Measurements from ENCODE around the gene ZDHHC3.

Gene ZDHHC3

GRCh38 chr3:44929782-44930181 lies 46.2 kb downstream of the ZDHHC3 start:
- Histone ChIP-seq H3K4me1 (ENCODE audit: control insufficient read depth, insufficient read depth, low read length) (no peaks in the 10 kb centered on the region), H3K27ac (ENCODE audit: low read length) (no peak overlapping the region), H3K9ac (ENCODE audit: low read length in 2 of 2) (no peak overlapping the region), H3K36me3 (ENCODE audit: control insufficient read depth in 2 of 2, insufficient read depth in 2 of 2, low read length in 2 of 2) (peaks cover 25 to 43% of the 10 kb centered on the region in 2 donors), H3K4me3 (ENCODE audit: low read length in 2 of 2) (no peak overlapping the region), H3K27me3 (ENCODE audit: control insufficient read depth in 1 of 2, insufficient read depth in 2 of 2, low read length in 2 of 2) (no peaks in the 10 kb centered on the region), H3K9me3 (ENCODE audit: control insufficient read depth in 2 of 2, low read length in 2 of 2) (no peaks in the 10 kb centered on the region)

GRCh38 chr3:44927371-44927770 lies 48.6 kb downstream of the ZDHHC3 start:
- H3K9me3 ChIP-seq (ENCODE audit: control insufficient read depth in 2 of 2, low read length in 2 of 2): no peaks in the 10 kb centered on the region
- no peak overlapping the region for H3K9ac ChIP-seq (ENCODE audit: low read length in 2 of 2)
- no peaks in the 10 kb centered on the region for H3K4me1 ChIP-seq (ENCODE audit: control insufficient read depth, insufficient read depth, low read length)
- H3K36me3 ChIP-seq (ENCODE audit: control insufficient read depth in 2 of 2, insufficient read depth in 2 of 2, low read length in 2 of 2): peaks cover 16 to 37% of the 10 kb centered on the region in 2 donors
- H3K27me3 ChIP-seq (ENCODE audit: control insufficient read depth in 1 of 2, insufficient read depth in 2 of 2, low read length in 2 of 2): no peaks in the 10 kb centered on the region
- H3K4me3 ChIP-seq (ENCODE audit: low read length in 2 of 2): no peak overlapping the region
- no peak overlapping the region for H3K27ac ChIP-seq (ENCODE audit: low read length)

DNA sequence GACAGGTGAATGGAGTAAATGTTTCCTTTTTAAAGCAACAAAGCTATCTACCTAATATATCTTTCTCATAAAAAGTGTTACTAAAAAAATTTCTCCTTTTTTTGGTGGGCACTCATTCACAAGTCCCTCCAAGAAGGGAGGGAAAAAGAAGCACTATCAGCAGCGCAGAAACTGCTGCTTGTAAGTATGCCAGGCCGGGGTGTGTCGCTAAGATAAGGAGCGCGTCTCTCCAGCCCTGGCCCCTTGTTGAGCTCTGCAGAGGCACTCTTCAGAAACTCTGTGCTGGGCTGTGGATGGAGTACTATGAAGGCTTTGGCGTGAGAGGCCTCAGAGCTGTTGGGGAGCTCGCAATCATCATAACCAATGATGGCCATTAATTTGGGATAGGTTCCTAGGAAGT lies 49.1 kb downstream of the ZDHHC3 start:
- Histone ChIP-seq H3K4me3 (ENCODE audit: low read length in 2 of 2) (no peak overlapping the region), H3K27me3 (ENCODE audit: control insufficient read depth in 1 of 2, insufficient read depth in 2 of 2, low read length in 2 of 2) (no peaks in the 10 kb centered on the region), H3K36me3 (ENCODE audit: control insufficient read depth in 2 of 2, insufficient read depth in 2 of 2, low read length in 2 of 2) (peaks cover 20 to 38% of the 10 kb centered on the region in 2 donors), H3K9ac (ENCODE audit: low read length in 2 of 2) (no peak overlapping the region), H3K4me1 (ENCODE audit: control insufficient read depth, insufficient read depth, low read length) (no peaks in the 10 kb centered on the region), H3K9me3 (ENCODE audit: control insufficient read depth in 2 of 2, low read length in 2 of 2) (no peaks in the 10 kb centered on the region), H3K27ac (ENCODE audit: low read length) (no peak overlapping the region)

GRCh38 chr3:44926172-44926571 lies 49.8 kb downstream of the ZDHHC3 start:
- no peak overlapping the region for H3K4me3 ChIP-seq (ENCODE audit: low read length in 2 of 2)

GRCh38 chr3:44924457-44925084 lies 51.4 kb downstream of the ZDHHC3 start:
- Histone ChIP-seq H3K9ac (ENCODE audit: low read length in 2 of 2) (no peak overlapping the region), H3K27ac (ENCODE audit: low read length) (no peak overlapping the region), H3K36me3 (ENCODE audit: control insufficient read depth in 2 of 2, insufficient read depth in 2 of 2, low read length in 2 of 2) (peaks cover 23 to 29% of the 10 kb centered on the region in 2 donors), H3K9me3 (ENCODE audit: control insufficient read depth in 2 of 2, low read length in 2 of 2) (no peaks in the 10 kb centered on the region), H3K4me3 (ENCODE audit: low read length in 2 of 2) (no peak overlapping the region), H3K4me1 (ENCODE audit: control insufficient read depth, insufficient read depth, low read length) (no peaks in the 10 kb centered on the region), H3K27me3 (ENCODE audit: control insufficient read depth in 1 of 2, insufficient read depth in 2 of 2, low read length in 2 of 2) (no peaks in the 10 kb centered on the region)

More at GRCh38 chr3:44926172-44926571, 49.8 kb downstream of the ZDHHC3 start:
- Histone ChIP-seq H3K27ac (ENCODE audit: low read length) (no peak overlapping the region), H3K27me3 (ENCODE audit: control insufficient read depth in 1 of 2, insufficient read depth in 2 of 2, low read length in 2 of 2) (no peaks in the 10 kb centered on the region), H3K9me3 (ENCODE audit: control insufficient read depth in 2 of 2, low read length in 2 of 2) (no peaks in the 10 kb centered on the region), H3K36me3 (ENCODE audit: control insufficient read depth in 2 of 2, insufficient read depth in 2 of 2, low read length in 2 of 2) (peaks cover 24 to 36% of the 10 kb centered on the region in 2 donors), H3K4me1 (ENCODE audit: control insufficient read depth, insufficient read depth, low read length) (no peaks in the 10 kb centered on the region), H3K9ac (ENCODE audit: low read length in 2 of 2) (no peak overlapping the region)

GRCh38 chr3:44923632-44924456 lies 52.1 kb downstream of the ZDHHC3 start:
- Histone ChIP-seq H3K9me3 (ENCODE audit: control insufficient read depth in 2 of 2, low read length in 2 of 2) (no peaks in the 10 kb centered on the region), H3K4me3 (ENCODE audit: low read length in 2 of 2) (no peak overlapping the region), H3K4me1 (ENCODE audit: control insufficient read depth, insufficient read depth, low read length) (no peaks in the 10 kb centered on the region), H3K36me3 (ENCODE audit: control insufficient read depth in 2 of 2, insufficient read depth in 2 of 2, low read length in 2 of 2) (peaks cover 17 to 29% of the 10 kb centered on the region in 2 donors), H3K27ac (ENCODE audit: low read length) (no peak overlapping the region), H3K9ac (ENCODE audit: low read length in 2 of 2) (no peak overlapping the region), H3K27me3 (ENCODE audit: control insufficient read depth in 1 of 2, insufficient read depth in 2 of 2, low read length in 2 of 2) (no peaks in the 10 kb centered on the region)

DNA sequence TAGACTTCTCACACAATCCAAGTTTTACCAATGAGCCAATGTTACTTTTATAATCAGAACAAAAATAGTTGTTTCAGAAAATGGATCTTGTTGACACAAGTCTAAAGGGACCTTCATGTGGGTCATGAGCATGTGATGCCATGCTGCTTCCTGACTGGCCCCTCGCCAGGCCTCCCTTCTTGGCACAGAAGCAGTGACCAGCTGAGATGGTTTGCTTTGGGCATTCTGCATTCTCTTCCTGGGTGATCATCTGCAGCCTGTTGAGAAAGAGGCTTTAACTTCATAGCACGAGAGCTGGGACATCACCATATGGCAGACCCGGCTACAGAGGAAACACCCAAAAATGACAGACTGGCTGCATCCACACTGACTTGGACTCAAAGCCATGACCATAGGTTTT lies 55.9 kb downstream of the ZDHHC3 start:
- Histone ChIP-seq H3K27ac (ENCODE audit: low read length) (no peak overlapping the region), H3K27me3 (ENCODE audit: control insufficient read depth in 1 of 2, insufficient read depth in 2 of 2, low read length in 2 of 2) (no peaks in the 10 kb centered on the region), H3K4me1 (ENCODE audit: control insufficient read depth, insufficient read depth, low read length) (no peaks in the 10 kb centered on the region), H3K36me3 (ENCODE audit: control insufficient read depth in 2 of 2, insufficient read depth in 2 of 2, low read length in 2 of 2) (peaks cover 14 to 18% of the 10 kb centered on the region in 2 donors), H3K9me3 (ENCODE audit: control insufficient read depth in 2 of 2, low read length in 2 of 2) (no peaks in the 10 kb centered on the region), H3K9ac (ENCODE audit: low read length in 2 of 2) (no peak overlapping the region), H3K4me3 (ENCODE audit: low read length in 2 of 2) (no peak overlapping the region)

GRCh38 chr3:44918581-44918980 lies 57.4 kb downstream of the ZDHHC3 start:
- Histone ChIP-seq H3K27ac (ENCODE audit: low read length) (no peak overlapping the region), H3K27me3 (ENCODE audit: control insufficient read depth in 1 of 2, insufficient read depth in 2 of 2, low read length in 2 of 2) (no peaks in the 10 kb centered on the region), H3K9me3 (ENCODE audit: control insufficient read depth in 2 of 2, low read length in 2 of 2) (no peaks in the 10 kb centered on the region), H3K36me3 (ENCODE audit: control insufficient read depth in 2 of 2, insufficient read depth in 2 of 2, low read length in 2 of 2) (peaks cover 14 to 18% of the 10 kb centered on the region in 2 donors), H3K9ac (ENCODE audit: low read length in 2 of 2) (no peak overlapping the region), H3K4me1 (ENCODE audit: control insufficient read depth, insufficient read depth, low read length) (peaks cover 3% of the 10 kb centered on the region), H3K4me3 (ENCODE audit: low read length in 2 of 2) (no peak overlapping the region)

DNA sequence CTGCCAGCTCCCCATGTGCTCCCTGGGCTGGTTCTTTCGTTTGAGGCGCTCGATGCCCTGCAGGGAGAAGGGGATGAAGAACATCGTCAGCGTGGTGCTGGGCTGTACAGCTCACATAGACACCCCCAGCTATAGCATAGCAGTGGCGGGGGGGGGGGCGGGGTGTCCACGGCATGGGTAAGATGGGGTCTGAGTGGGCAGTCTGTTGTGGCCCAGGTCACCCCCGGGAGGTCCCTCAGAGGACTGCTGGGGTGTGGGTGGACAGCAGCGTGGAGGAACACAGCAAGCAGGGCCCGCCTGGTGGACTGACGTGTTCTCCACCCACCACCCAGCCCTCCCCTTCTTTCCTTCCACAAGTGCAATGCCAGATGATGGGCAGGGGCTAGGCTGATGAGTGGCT lies 57.9 kb downstream of the ZDHHC3 start:
- H3K9me3 ChIP-seq (ENCODE audit: control insufficient read depth in 2 of 2, low read length in 2 of 2): no peaks in the 10 kb centered on the region
- H3K27me3 ChIP-seq (ENCODE audit: control insufficient read depth in 1 of 2, insufficient read depth in 2 of 2, low read length in 2 of 2): no peaks in the 10 kb centered on the region
- H3K4me3 ChIP-seq (ENCODE audit: low read length in 2 of 2): no peak overlapping the region
- H3K9ac ChIP-seq (ENCODE audit: low read length in 2 of 2): no peak overlapping the region
- H3K36me3 ChIP-seq (ENCODE audit: control insufficient read depth in 2 of 2, insufficient read depth in 2 of 2, low read length in 2 of 2): peaks cover 14 to 18% of the 10 kb centered on the region in 2 donors
- H3K27ac ChIP-seq (ENCODE audit: low read length): no peak overlapping the region
- H3K4me1 ChIP-seq (ENCODE audit: control insufficient read depth, insufficient read depth, low read length): peaks cover 3% of the 10 kb centered on the region

- no peaks in the 10 kb centered on the region for H3K27me3 ChIP-seq (ENCODE audit: control insufficient read depth in 1 of 2, insufficient read depth in 2 of 2, low read length in 2 of 2)
- no peak overlapping the region for H3K9ac ChIP-seq (ENCODE audit: low read length in 2 of 2)
- no peaks in the 10 kb centered on the region for H3K9me3 ChIP-seq (ENCODE audit: control insufficient read depth in 2 of 2, low read length in 2 of 2)
- H3K4me1 ChIP-seq (ENCODE audit: control insufficient read depth, insufficient read depth, low read length): peaks cover 3% of the 10 kb centered on the region
- peaks cover 6 to 10% of the 10 kb centered on the region in 2 donors for H3K36me3 ChIP-seq (ENCODE audit: control insufficient read depth in 2 of 2, insufficient read depth in 2 of 2, low read length in 2 of 2)
- no peak overlapping the region for H3K4me3 ChIP-seq (ENCODE audit: low read length in 2 of 2)
- no peak overlapping the region for H3K27ac ChIP-seq (ENCODE audit: low read length)
Measured at GRCh38 chr3:44915702-44916438, 60.1 kb downstream of the ZDHHC3 start.

Data from stomach smooth muscle (tissue), 2 donors.